CD4-positive, alpha-beta T cell (primary cell): Measurements from ENCODE around the gene KIAA1671. TPM values are rescaled to one million over a fixed set of nuclear protein-coding genes. Genes with fewer than 3 reads are reported as not detected.

Experiments used
- ATAC-seq: fragments of 200-7000 bp; cut with Tn5 transposase; one replicate; pipeline ENCODE4 v1.10.0; 2022; ENCODE audit warnings: mild to moderate bottlenecking; ENCODE audit not compliant: poor library complexity
- CTCF ChIA-PET: fragments of 350-600 bp; sonication (Branson Sonifier 250); formaldehyde crosslinking; loops from one replicate; lab custom pipeline; 2021; ENCODE audit warnings: antibody characterized with exemption, inconsistent platforms; lab: Charles Lee
- POLR2A ChIA-PET: fragments of 350-600 bp; sonication (Branson Sonifier 250); formaldehyde crosslinking; loops from one replicate; lab custom pipeline; 2021; ENCODE audit warnings: antibody characterized with exemption, inconsistent platforms; lab: Charles Lee
- DNase-seq, 14 experiments: peaks; one replicate each; pipeline ENCODE4 v3.0.0-alpha.2; 2013 to 2020; ENCODE audit warnings: mixed read lengths in 2 of 14
- H3K27ac ChIP-seq, 2 donors: one replicate each; pipeline versions ENCODE4 v1.5.1 to v1.7.0; 2013; ENCODE audit warnings: low read length in 2 of 2, low read depth in 1 of 2, mild to moderate bottlenecking in 1 of 2
- H3K27me3 ChIP-seq, 2 experiments: 1 replicate in 1 of 2; 2 replicates in 1 of 2; pipeline versions ENCODE4 v1.6.1 to v1.7.0; 2013; ENCODE audit warnings: low read length in 2 of 2, control low read depth in 1 of 2, mild to moderate bottlenecking in 1 of 2, moderate library complexity in 1 of 2; ENCODE audit not compliant: insufficient read depth in 2 of 2, control insufficient read depth in 1 of 2
- H3K36me3 ChIP-seq: one replicate; pipeline ENCODE4 v1.6.1; 2013; ENCODE audit warnings: low read length, control low read depth; ENCODE audit not compliant: insufficient read depth
- H3K4me1 ChIP-seq: one replicate; pipeline ENCODE4 v1.6.1; 2013; ENCODE audit warnings: low read length, control low read depth; ENCODE audit not compliant: insufficient read depth
- H3K4me3 ChIP-seq: one replicate; pipeline ENCODE4 v1.5.1; 2013; ENCODE audit warnings: mild to moderate bottlenecking, low read length, moderate library complexity
- H3K9me3 ChIP-seq, 2 experiments: 1 replicate in 1 of 2; 2 replicates in 1 of 2; pipeline versions ENCODE4 v1.6.1 to v1.7.0; 2013; ENCODE audit warnings: low read length in 2 of 2, mild to moderate bottlenecking in 2 of 2, control low read depth in 1 of 2, moderate library complexity in 1 of 2; ENCODE audit not compliant: control insufficient read depth in 1 of 2, insufficient read depth in 1 of 2
- H3K27ac Mint-ChIP-seq: one replicate; pipeline ENCODE4 v1.8.0; 2020; ENCODE audit warnings: mixed read lengths
- H3K27me3 Mint-ChIP-seq: one replicate; pipeline ENCODE4 v1.8.0; 2021; ENCODE audit warnings: mixed read lengths
- H3K36me3 Mint-ChIP-seq: one replicate; pipeline ENCODE4 v1.8.0; 2021; ENCODE audit warnings: low read depth, mixed read lengths
- H3K4me1 Mint-ChIP-seq: one replicate; pipeline ENCODE4 v1.8.0; 2021; ENCODE audit warnings: low read depth, mixed read lengths
- H3K4me3 Mint-ChIP-seq: one replicate; pipeline ENCODE4 v1.8.0; 2020; ENCODE audit warnings: mild to moderate bottlenecking, mixed read lengths
- H3K9me3 Mint-ChIP-seq: one replicate; pipeline ENCODE4 v1.8.0; 2020; ENCODE audit warnings: mixed read lengths
- CTCF ChIP-seq: fragments of 200-600 bp; IDR thresholded peaks from one replicate; pipeline ENCODE4 v1.8.0; 2022; ENCODE audit warnings: antibody characterized with exemption, mild to moderate bottlenecking
- intact Hi-C, 2 experiments: fragments of 100-400 bp; cut with DNase I in 1 of 2; cut with micrococcal nuclease in 1 of 2; formaldehyde crosslinking; loops; one replicate each; pipeline versions ENCODE4 v1.15.1 to v1.9.0; 2023 to 2025; cut with DNase I, micrococcal nuclease
- total RNA-seq, 174 experiments: library from RNA in 2 of 174; stranded (reverse) in 2 of 174; gene quantifications; one replicate each; pipeline ENCODE4 v1.2.3 and lab custom pipeline; 2021 to 2026

The KIAA1671 gene
- total RNA-seq, 2 experiments from 2014 or later, result 2.6 to 2.9 TPM

- H3K4me3 Mint-ChIP-seq, result no peak overlapping the region
- Histone ChIP-seq H3K36me3 (no peaks in the 10 kb centered on the region), H3K4me3 (no peak overlapping the region), H3K27me3 (no peaks in the 10 kb centered on the region), H3K9me3 (no peaks in the 10 kb centered on the region), H3K4me1 (no peaks in the 10 kb centered on the region), H3K27ac (no peak overlapping the region)
- no peak for TF ChIP-seq CTCF
- DNase-seq, result no peak
- POLR2A ChIA-PET, result no interaction called here
- intact Hi-C loops, result no loop called here
- no peak overlapping the region for H3K27ac Mint-ChIP-seq
- ATAC-seq, result no peak
- no peaks in the 10 kb centered on the region for H3K36me3 Mint-ChIP-seq
- peaks cover 20% of the 10 kb centered on the region for H3K27me3 Mint-ChIP-seq
- no peaks in the 10 kb centered on the region for H3K9me3 Mint-ChIP-seq
- no peaks in the 10 kb centered on the region for H3K4me1 Mint-ChIP-seq
- CTCF ChIA-PET, result no interaction called here
Observed at GRCh38 chr22:24926849-24927579, 25.5 kb upstream of the KIAA1671 start.

- intact Hi-C loops, result no loop called here
- no peaks in the 10 kb centered on the region for H3K36me3 Mint-ChIP-seq
- Histone ChIP-seq H3K36me3 (no peaks in the 10 kb centered on the region), H3K27me3 (no peaks in the 10 kb centered on the region), H3K9me3 (no peaks in the 10 kb centered on the region), H3K4me1 (no peaks in the 10 kb centered on the region), H3K4me3 (no peak overlapping the region), H3K27ac (no peak overlapping the region)
- DNase-seq (no peak), ATAC-seq (no peak)
- no peaks in the 10 kb centered on the region for H3K4me1 Mint-ChIP-seq
- H3K9me3 Mint-ChIP-seq, result no peaks in the 10 kb centered on the region
- POLR2A ChIA-PET, result no interaction called here
- H3K27ac Mint-ChIP-seq, result no peak overlapping the region
- no peak for TF ChIP-seq CTCF
- CTCF ChIA-PET, result no interaction called here
- peaks cover 24% of the 10 kb centered on the region for H3K27me3 Mint-ChIP-seq
- H3K4me3 Mint-ChIP-seq, result no peak overlapping the region
Observed at GRCh38 chr22:24928322-24928721, 24.2 kb upstream of the KIAA1671 start.

- CTCF ChIA-PET, result no interaction called here
- Mint-ChIP-seq H3K4me1 (no peaks in the 10 kb centered on the region), H3K27ac (no peak overlapping the region), H3K27me3 (peaks cover 24% of the 10 kb centered on the region), H3K4me3 (no peak overlapping the region), H3K9me3 (no peaks in the 10 kb centered on the region), H3K36me3 (no peaks in the 10 kb centered on the region)
- POLR2A ChIA-PET, result interaction anchor here (0.7 kb wide), 1 partner anchor 15 kb away, joined by 3 read pairs; no protein-coding TSS in a partner anchor
- Histone ChIP-seq H3K27ac (no peak overlapping the region), H3K27me3 (no peaks in the 10 kb centered on the region), H3K4me1 (no peaks in the 10 kb centered on the region), H3K9me3 (no peaks in the 10 kb centered on the region), H3K4me3 (no peak overlapping the region), H3K36me3 (no peaks in the 10 kb centered on the region)
- DNase-seq, result no peak
- intact Hi-C loops, result no loop called here
- ATAC-seq, result no peak
- TF ChIP-seq CTCF, result no peak
Observed at GRCh38 chr22:24930678-24931077, 21.8 kb upstream of the KIAA1671 start.
